Dedifferentiated amniotic fluid mesenchymal stem cell (primary cell): ENCODE data around the gene BFSP1.

ENCODE experiments used
- DNase-seq: peaks from one replicate; pipeline ENCODE4 v3.0.0-alpha.2; 2016; ENCODE audit errors: extremely low spot score

The BFSP1 gene

DNA sequence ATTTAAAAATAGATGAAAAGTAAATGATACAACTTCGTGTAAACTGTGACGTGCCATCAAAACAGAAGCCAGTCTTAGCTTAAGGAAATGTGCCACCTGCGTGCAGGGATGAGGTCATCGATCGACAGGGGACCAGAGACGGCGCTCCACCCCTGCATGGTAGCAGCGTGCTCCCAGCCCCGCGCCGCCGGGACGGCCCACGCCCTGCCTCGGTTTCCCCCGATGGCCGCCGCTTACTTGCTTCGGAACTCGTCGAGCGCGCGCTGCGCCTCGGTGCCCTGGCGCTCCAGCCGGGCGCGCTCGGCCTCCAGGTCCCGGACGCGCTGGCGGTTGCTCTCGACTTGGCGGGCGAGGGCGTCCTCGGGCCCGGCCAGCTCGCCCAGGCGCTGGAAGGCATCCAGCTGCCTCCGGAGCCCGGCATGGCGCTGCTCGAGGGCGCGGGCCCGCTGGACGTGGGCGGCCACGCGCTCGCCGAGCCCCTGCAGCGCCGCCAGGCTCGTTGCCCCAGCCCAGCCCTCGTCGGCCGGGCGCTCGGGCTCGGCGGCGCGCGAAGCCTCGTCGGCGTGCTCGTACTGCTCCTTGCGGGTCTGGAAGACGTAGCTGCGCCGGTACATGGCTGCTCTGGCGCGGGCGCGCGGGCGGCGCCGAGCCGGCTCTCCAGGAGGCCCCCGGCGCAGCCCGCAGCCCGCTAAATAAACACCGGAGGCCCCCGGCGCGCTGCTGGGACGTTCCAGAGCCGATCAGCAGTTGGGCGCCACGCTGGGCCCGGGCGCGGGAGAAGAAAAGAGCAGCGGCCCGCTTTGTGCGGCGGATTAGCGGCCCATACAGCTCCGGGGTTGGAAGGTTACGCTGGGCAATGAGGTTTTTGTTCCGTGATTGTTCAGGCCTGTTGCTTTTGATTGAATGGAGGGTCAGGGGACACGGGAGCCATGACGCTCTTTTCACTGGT is at the start of gene BFSP1:
Gene BFSP1, minus strand, starts transcription at position 664 of the 949 bp plus-strand sequence. Its CDS starts 50 bp downstream, at position 614.
- peak; percentile 41 for DNase-seq

- no peak for DNase-seq
These were observed 49.7 kb upstream of the BFSP1 start for GRCh38 chr20:17580895-17581294.

- DNase-seq: no peak
These were observed 48.3 kb upstream of the BFSP1 start for GRCh38 chr20:17579369-17580039.

- DNase-seq: no peak
These were observed 45.0 kb upstream of the BFSP1 start for GRCh38 chr20:17576215-17576614.

DNA sequence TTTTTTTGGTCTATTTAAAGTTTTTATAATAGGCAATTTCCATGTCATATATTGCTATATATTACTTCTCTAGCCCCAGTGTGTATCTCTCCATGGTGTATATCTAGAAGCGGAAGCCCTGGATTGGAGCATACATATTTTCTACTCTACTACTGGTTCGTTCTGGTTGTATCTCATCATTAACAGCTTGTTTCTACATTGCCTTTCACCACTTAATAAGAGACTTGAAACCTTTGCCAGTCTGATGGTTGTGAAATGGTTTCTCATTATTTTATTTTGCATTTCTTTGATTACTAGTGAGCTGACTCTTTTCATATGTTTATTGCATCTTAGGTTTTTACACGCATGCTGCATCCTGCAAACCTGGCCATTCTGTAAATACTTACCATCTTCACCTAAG is 42.3 kb upstream of the BFSP1 start:
- DNase-seq: no peak

- no peak for DNase-seq
These were observed 41.0 kb upstream of the BFSP1 start for GRCh38 chr20:17572034-17572638.

DNA sequence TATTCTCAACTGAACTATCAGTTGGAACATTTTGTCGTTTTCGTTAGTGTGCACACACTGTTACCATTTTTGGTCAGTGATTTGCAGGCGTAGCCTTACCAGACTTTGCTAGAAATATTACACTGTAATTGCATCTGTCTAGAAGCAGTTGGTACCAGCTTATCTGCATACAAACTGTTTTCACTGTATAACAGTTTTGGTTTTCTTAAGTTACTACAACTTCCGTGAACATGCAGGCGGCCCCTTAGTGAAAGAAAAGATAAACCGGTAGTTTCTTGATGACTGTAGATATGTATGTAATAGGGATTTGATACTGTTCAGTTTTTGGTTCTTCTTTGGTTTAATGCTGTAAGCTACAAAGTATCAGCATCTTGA is 40.0 kb upstream of the BFSP1 start:
- peak; percentile 36 for DNase-seq

DNA sequence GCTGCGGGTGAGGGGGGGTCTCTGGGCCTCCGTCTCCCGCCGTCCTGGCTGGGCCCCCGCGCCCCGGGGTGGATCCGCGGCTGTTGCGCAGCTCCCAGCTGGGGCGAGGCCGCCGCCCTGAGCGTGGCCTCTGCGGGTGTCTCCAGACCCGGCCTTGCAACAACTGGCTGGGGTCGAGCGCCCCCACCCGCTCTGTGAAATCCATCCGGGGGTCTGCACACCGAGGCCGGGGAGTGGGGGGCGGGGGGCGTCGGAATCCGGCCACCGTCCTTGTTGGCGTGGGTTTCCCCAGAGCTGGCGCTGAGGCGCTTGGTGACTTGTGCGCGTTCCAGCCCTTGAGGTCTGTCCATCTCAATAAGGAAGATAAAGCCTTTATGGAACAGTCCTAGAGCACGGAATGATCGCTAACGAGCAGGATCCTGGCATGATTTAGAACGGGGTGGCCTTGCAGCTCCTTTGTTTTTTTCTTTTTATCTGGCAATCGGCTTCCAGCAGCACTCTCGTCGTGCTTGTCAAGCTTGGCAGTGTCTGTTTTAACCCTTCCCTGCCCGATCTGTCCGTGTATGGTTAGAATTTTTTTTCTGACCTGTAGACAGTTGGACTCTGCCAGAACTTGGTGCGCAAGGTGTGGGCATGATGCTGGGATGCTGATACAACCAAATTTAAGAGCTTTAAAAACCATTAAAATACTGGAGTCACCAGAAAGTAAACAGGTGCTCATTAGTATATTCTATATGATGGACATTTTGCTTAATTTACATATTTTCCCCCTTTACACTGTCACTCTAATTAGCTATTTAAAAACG is 39.4 kb upstream of the BFSP1 start:
- peak; percentile 39 for DNase-seq

- DNase-seq: peak; percentile 85
These were observed 38.6 kb upstream of the BFSP1 start, which contains the start of gene DSTN for GRCh38 chr20:17569616-17570346. DSTN (plus strand) TSS chr20:17570075; CDS start chr20:17570209, 134 bp downstream.

- DNase-seq: peak; percentile 95
These were observed 37.9 kb upstream of the BFSP1 start for GRCh38 chr20:17568972-17569521.

DNA sequence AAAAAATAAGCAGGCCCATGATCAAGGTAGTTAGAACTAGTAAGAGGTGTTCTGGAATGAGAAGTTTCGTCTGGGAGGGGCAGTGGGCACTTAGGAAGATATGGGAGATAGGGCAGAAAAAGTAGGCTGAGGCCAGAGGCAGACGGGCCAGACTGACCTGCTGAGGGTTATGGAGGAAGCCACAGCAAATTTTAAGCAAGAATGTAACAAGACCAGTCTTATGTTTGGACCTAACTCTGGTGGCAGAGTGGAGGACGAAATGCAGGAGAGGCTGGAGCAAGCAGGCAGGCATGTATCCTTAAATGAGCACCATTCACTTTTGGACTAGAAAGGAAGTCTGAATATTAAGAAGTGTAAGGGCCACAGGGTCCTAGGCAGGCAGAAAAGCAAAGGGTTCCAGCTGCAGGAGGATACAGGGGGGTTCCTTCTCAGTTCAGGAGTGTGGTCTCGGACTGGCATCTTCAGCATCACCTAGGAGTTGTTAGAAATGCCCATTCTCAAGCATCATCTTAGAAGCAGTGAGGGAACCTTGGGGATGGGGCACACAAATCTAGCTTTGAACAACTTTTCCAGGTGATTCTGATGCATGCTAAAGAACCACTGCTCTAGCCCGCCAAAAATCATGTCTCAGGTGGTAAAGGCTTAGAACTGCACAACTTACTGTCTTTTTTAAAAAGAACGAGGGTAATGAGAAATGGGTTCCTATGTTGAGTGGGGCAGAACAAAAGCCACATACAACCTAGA is 37.0 kb upstream of the BFSP1 start:
- DNase-seq: no peak

DNA sequence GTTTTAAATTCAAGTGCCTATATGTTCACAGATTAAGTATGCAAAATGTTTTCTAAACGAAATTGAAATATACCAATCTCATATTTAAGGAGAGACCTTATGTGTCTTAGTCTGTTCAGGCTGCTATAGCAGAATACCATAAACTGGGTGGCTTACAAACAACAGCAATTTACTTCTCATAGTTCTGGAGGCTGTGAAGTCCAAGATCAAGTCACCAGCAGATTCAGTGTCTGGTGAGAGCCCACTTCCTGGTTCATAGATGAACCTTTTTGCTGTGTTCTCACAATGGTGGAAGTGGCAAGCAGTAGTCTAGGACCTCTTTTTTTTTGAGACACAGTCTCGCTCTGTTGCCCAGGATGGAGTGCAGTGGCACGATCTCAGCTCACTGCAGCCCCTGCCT is 35.2 kb upstream of the BFSP1 start:
- no peak for DNase-seq

DNA sequence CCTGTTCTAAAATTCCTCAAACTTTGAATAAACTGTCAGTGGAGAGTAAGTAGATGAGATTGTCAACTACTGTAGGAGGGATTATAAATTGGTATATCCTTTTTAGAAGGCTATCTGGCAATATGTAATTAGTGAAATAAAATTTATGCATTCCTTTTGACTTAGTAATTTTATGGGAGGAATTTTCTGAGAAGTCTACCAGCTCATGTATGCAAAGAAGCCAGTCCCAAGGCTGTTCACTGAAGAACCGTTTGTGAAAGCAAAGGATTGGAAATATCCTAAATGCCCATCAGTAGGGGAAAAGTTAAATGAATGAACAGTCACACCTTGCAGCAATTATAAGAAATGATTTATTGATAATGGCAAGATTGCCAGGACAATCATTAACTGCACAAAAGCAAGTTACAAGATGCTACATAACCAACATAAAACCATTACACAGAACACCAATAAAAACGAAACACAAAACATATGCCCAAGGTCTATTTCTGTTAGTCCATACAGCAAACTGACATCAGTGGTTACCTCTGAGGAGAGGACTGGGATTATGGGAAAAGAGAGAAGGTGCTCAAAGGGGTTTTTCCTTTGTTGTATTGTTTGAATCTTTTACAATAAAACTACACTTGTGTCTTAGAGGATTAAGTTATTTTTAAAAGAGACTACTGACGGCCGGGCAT is 34.1 kb upstream of the BFSP1 start:
- DNase-seq: no peak

GRCh38 chr20:17562804-17563305 is 31.7 kb upstream of the BFSP1 start:
- DNase-seq: peak; percentile 67

DNA sequence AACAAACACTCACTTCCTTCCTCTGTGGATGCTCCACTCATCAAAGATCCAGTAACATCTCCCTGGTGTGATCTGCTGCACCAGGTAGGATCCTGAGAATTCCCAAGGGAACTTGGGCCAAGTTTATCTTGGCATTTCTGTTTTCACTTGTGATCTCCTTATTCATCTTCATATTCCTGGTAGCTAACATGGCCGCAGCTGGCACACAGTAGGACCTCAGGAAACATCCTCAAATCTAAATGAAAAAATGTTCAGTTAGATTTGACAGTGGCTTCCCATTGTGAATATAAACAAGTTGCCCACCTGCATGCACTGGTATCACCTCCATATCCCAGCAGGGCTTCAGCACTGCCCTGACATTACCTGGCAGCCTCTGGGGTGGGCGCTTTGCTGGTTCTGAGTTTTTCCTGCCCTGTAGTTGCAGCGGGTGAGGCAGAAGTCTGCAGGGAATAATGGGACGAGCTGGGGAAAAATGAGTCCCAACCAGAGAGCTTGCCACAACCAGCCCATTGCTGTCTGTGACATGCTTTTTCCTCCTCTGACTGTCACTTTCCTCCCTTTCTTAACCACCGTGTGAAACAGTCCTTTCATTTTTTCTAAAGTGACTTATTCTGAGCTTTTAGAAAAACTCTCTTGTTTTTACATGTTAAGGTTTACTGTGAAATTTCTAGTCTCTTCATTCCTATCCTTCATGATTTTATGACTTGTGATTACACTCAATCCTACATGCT is 29.3 kb upstream of the BFSP1 start:
- no peak for DNase-seq

DNA sequence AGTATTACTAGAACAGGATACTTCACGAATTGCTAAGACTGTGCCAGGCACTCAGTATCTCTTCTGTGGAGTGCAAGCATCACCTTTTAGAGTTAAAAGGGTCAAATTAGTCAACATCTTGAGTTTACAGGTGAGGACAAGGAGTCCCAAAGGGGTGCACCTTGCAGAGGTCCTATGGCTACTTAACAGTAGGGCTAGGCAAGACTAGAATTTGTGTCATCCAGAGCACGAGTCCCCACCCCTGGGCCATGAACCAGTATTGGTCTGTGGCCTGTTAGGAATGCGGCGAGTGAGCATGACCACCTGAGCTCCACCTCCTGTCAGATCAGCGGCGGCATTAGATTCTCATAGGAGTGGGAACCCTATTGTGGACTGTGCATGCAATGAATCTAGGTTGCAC is 28.2 kb upstream of the BFSP1 start:
- DNase-seq: no peak

GRCh38 chr20:17558941-17559304 is 27.7 kb upstream of the BFSP1 start:
- DNase-seq: no peak

DNA sequence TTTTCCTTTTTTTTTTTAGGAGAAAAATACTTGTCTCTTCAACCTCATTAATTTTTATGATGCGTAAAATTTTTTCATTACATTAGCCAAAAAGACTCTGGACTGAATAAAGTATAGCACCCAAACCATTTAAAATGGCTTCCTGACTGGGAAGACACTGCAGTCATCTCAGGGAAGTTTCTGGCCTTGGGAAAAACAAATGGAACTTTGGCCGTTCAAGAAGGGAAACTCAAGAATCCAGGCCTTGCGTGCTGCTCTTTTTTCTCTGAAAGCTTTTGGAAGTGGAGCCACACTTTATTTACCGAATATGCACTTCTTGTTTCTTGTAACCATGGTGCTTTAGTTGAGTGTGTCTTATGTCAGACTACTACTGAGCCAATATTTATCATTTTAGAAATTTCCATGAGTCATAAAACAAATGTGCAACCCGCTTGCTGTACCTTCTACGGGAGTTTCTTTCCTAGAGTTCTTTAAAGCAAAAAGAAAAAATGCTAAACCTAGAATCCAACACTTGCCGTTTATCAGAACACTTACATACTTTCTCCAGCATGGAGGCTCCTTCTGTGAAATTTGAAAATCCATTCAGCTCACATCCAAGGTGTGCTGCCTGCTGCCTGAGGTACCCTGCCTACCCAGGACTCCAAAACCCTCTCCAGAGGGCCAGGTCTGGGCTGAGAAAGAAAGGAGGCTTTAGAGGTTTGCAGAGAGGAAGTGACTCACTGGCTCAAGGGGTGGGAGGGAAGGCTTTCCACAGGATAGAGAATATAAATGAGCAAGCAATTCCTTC is 27.2 kb upstream of the BFSP1 start:
- peak; percentile 85 for DNase-seq
